Activated CD4-positive, alpha-beta T cell treated with anti-CD3 and anti-CD28 coated beads, Interleukin-2, amount 10 ng/mL, durations not matched to agents 24 days and 14 days (primary cell): Measurements from ENCODE around the gene MTHFD1L. TPM values are rescaled to one million over a fixed set of nuclear protein-coding genes. Genes with fewer than 3 reads are reported as not detected.
"Not testable (repeated sequence)": the region's sequence is repeated elsewhere in the genome, so short reads cannot be mapped to it uniquely, and the experiment has no call there.

ENCODE experiments used
- DNase-seq: peaks from one replicate; pipeline ENCODE4 v3.0.0; 2022
- H3K27ac Mint-ChIP-seq: one replicate; pipeline ENCODE4 v1.8.0; 2022; ENCODE audit warnings: mild to moderate bottlenecking, mixed read lengths
- H3K27me3 Mint-ChIP-seq: one replicate; pipeline ENCODE4 v1.8.0; 2022; ENCODE audit warnings: mixed read lengths
- H3K36me3 Mint-ChIP-seq: one replicate; pipeline ENCODE4 v1.8.0; 2022; ENCODE audit warnings: low read depth, mild to moderate bottlenecking, mixed read lengths
- H3K4me1 Mint-ChIP-seq: one replicate; pipeline ENCODE4 v1.8.0; 2021; ENCODE audit warnings: mixed read lengths
- H3K4me3 Mint-ChIP-seq: one replicate; pipeline ENCODE4 v1.8.0; 2022; ENCODE audit warnings: mild to moderate bottlenecking, moderate library complexity, mixed read lengths
- H3K9me3 Mint-ChIP-seq: one replicate; pipeline ENCODE4 v1.8.0; 2021; ENCODE audit warnings: mixed read lengths
- intact Hi-C: fragments of 100-400 bp; cut with micrococcal nuclease; formaldehyde crosslinking; loops from one replicate; pipeline ENCODE4 v1.15.1; 2023
- total RNA-seq: library from RNA; stranded (reverse); gene quantifications from 2 replicates; pipeline ENCODE4 v1.2.3, GENCODE V29; 2022

MTHFD1L gene
- total RNA-seq, 1 donor from 2014 or later = 136 TPM

- no peak for DNase-seq
- Mint-ChIP-seq H3K4me1 (no peaks in the 10 kb centered on the region), H3K27me3 (no peaks in the 10 kb centered on the region), H3K27ac (no peak overlapping the region), H3K4me3 (no peak overlapping the region), H3K36me3 (peaks cover 29% of the 10 kb centered on the region), H3K9me3 (no peaks in the 10 kb centered on the region)
- intact Hi-C loops = no loop called here
These were observed 205.8 kb downstream of the MTHFD1L start for GRCh38 chr6:151071295-151071694.

- H3K4me3 Mint-ChIP-seq = no peak overlapping the region
- peaks cover 31% of the 10 kb centered on the region for H3K36me3 Mint-ChIP-seq
These were observed 207.6 kb downstream of the MTHFD1L start for GRCh38 chr6:151073146-151073545.

GRCh38 chr6:151073701-151074100, 208.2 kb downstream of the MTHFD1L start:
- intact Hi-C loops = no loop called here
- no peaks in the 10 kb centered on the region for H3K4me1 Mint-ChIP-seq
- H3K36me3 Mint-ChIP-seq = peaks cover 31% of the 10 kb centered on the region
- DNase-seq = no peak
- no peaks in the 10 kb centered on the region for H3K27me3 Mint-ChIP-seq
- H3K4me3 Mint-ChIP-seq = no peak overlapping the region
- H3K9me3 Mint-ChIP-seq = no peaks in the 10 kb centered on the region
- no peak overlapping the region for H3K27ac Mint-ChIP-seq

More at GRCh38 chr6:151073146-151073545, 207.6 kb downstream of the MTHFD1L start:
- Mint-ChIP-seq H3K9me3 (no peaks in the 10 kb centered on the region), H3K27ac (peak overlapping the region; percentile 18), H3K27me3 (no peaks in the 10 kb centered on the region), H3K4me1 (no peaks in the 10 kb centered on the region)
- DNase-seq = no peak
- intact Hi-C loops = no loop called here

GRCh38 chr6:151075005-151075404, 209.5 kb downstream of the MTHFD1L start:
- no peaks in the 10 kb centered on the region for H3K4me1 Mint-ChIP-seq
- H3K36me3 Mint-ChIP-seq = peaks cover 30% of the 10 kb centered on the region
- no peaks in the 10 kb centered on the region for H3K27me3 Mint-ChIP-seq
- no peak for DNase-seq
- H3K9me3 Mint-ChIP-seq = no peaks in the 10 kb centered on the region
- intact Hi-C loops = no loop called here
- no peak overlapping the region for H3K4me3 Mint-ChIP-seq
- no peak overlapping the region for H3K27ac Mint-ChIP-seq

GRCh38 chr6:151075527-151075926, 210.0 kb downstream of the MTHFD1L start:
- H3K36me3 Mint-ChIP-seq = peaks cover 28% of the 10 kb centered on the region
- no peak overlapping the region for H3K27ac Mint-ChIP-seq
- no peaks in the 10 kb centered on the region for H3K9me3 Mint-ChIP-seq
- H3K4me1 Mint-ChIP-seq = no peaks in the 10 kb centered on the region
- no peak overlapping the region for H3K4me3 Mint-ChIP-seq
- no peak for DNase-seq
- H3K27me3 Mint-ChIP-seq = no peaks in the 10 kb centered on the region
- intact Hi-C loops = no loop called here

- DNase-seq = no peak
- Mint-ChIP-seq H3K9me3 (no peaks in the 10 kb centered on the region), H3K36me3 (peaks cover 25% of the 10 kb centered on the region), H3K27me3 (no peaks in the 10 kb centered on the region), H3K4me1 (no peaks in the 10 kb centered on the region), H3K4me3 (no peak overlapping the region), H3K27ac (no peak overlapping the region)
- intact Hi-C loops = no loop called here
These were observed 210.5 kb downstream of the MTHFD1L start for GRCh38 chr6:151075930-151076555.

- H3K36me3 Mint-ChIP-seq = peaks cover 12% of the 10 kb centered on the region
- H3K4me1 Mint-ChIP-seq = no peaks in the 10 kb centered on the region
- no peak for DNase-seq
- H3K27ac Mint-ChIP-seq = no peak overlapping the region
- H3K4me3 Mint-ChIP-seq = no peak overlapping the region
- intact Hi-C loops = no loop called here
- H3K9me3 Mint-ChIP-seq = no peaks in the 10 kb centered on the region
- no peaks in the 10 kb centered on the region for H3K27me3 Mint-ChIP-seq
These were observed 213.2 kb downstream of the MTHFD1L start for GRCh38 chr6:151078655-151079054.

- no peaks in the 10 kb centered on the region for H3K9me3 Mint-ChIP-seq
These were observed 216.2 kb downstream of the MTHFD1L start for GRCh38 chr6:151081656-151082055.

GRCh38 chr6:151082079-151082478, 216.6 kb downstream of the MTHFD1L start:
- Mint-ChIP-seq H3K4me3 (no peak overlapping the region), H3K27me3 (no peaks in the 10 kb centered on the region), H3K9me3 (no peaks in the 10 kb centered on the region), H3K36me3 (peaks cover 7% of the 10 kb centered on the region), H3K4me1 (no peaks in the 10 kb centered on the region), H3K27ac (no peak overlapping the region)
- DNase-seq = no peak
- intact Hi-C loops = no loop called here

More at GRCh38 chr6:151081656-151082055, 216.2 kb downstream of the MTHFD1L start:
- Mint-ChIP-seq H3K4me1 (no peaks in the 10 kb centered on the region), H3K27me3 (no peaks in the 10 kb centered on the region), H3K4me3 (no peak overlapping the region), H3K27ac (no peak overlapping the region), H3K36me3 (peaks cover 9% of the 10 kb centered on the region)
- no peak for DNase-seq
- intact Hi-C loops = no loop called here

- Mint-ChIP-seq H3K4me1 (no peaks in the 10 kb centered on the region), H3K4me3 (no peak overlapping the region), H3K27ac (no peak overlapping the region), H3K9me3 (no peaks in the 10 kb centered on the region), H3K36me3 (peaks cover 4% of the 10 kb centered on the region), H3K27me3 (no peaks in the 10 kb centered on the region)
- intact Hi-C loops = no loop called here
- DNase-seq = no peak
These were observed 218.8 kb downstream of the MTHFD1L start for GRCh38 chr6:151084275-151084674.

GRCh38 chr6:151087055-151087454, 221.6 kb downstream of the MTHFD1L start:
- H3K9me3 Mint-ChIP-seq, intact Hi-C loops, H3K27me3 Mint-ChIP-seq, H3K4me3 Mint-ChIP-seq, DNase-seq, H3K27ac Mint-ChIP-seq, H3K4me1 Mint-ChIP-seq: not testable (repeated sequence)
- peaks cover 12% of the 10 kb centered on the region for H3K36me3 Mint-ChIP-seq

GRCh38 chr6:151087861-151088598, 222.5 kb downstream of the MTHFD1L start:
- peaks cover 20% of the 10 kb centered on the region for H3K36me3 Mint-ChIP-seq
- no peaks in the 10 kb centered on the region for H3K4me1 Mint-ChIP-seq
- intact Hi-C loops = no loop called here
- no peak overlapping the region for H3K27ac Mint-ChIP-seq
- DNase-seq = no peak
- no peak overlapping the region for H3K4me3 Mint-ChIP-seq
- no peaks in the 10 kb centered on the region for H3K27me3 Mint-ChIP-seq
- H3K9me3 Mint-ChIP-seq = no peaks in the 10 kb centered on the region

GRCh38 chr6:151088599-151088935, 223.1 kb downstream of the MTHFD1L start:
- DNase-seq = no peak
- Mint-ChIP-seq H3K9me3 (no peaks in the 10 kb centered on the region), H3K36me3 (peaks cover 25% of the 10 kb centered on the region), H3K27ac (no peak overlapping the region), H3K27me3 (no peaks in the 10 kb centered on the region), H3K4me1 (no peaks in the 10 kb centered on the region), H3K4me3 (no peak overlapping the region)
- intact Hi-C loops = no loop called here

- no peak overlapping the region for H3K4me3 Mint-ChIP-seq
- peaks cover 29% of the 10 kb centered on the region for H3K36me3 Mint-ChIP-seq
- no peak for DNase-seq
- no peaks in the 10 kb centered on the region for H3K27me3 Mint-ChIP-seq
- no peaks in the 10 kb centered on the region for H3K9me3 Mint-ChIP-seq
- intact Hi-C loops = no loop called here
- no peak overlapping the region for H3K27ac Mint-ChIP-seq
- no peaks in the 10 kb centered on the region for H3K4me1 Mint-ChIP-seq
These were observed 223.5 kb downstream of the MTHFD1L start for GRCh38 chr6:151088963-151089362.

- intact Hi-C loops = no loop called here
- Mint-ChIP-seq H3K4me1 (no peaks in the 10 kb centered on the region), H3K36me3 (peaks cover 31% of the 10 kb centered on the region), H3K27ac (no peak overlapping the region), H3K9me3 (no peaks in the 10 kb centered on the region), H3K4me3 (no peak overlapping the region), H3K27me3 (no peaks in the 10 kb centered on the region)
- no peak for DNase-seq
These were observed 224.5 kb downstream of the MTHFD1L start for GRCh38 chr6:151089978-151090377.
